GM19351 (cell line): ENCODE measurements around the gene DCTN3.

Source experiments
- ATAC-seq: cut with Tn5 transposase; IDR thresholded peaks from one replicate; pipeline ENCODE4 v1.9.1; 2021; ENCODE audit warnings: mild to moderate bottlenecking, moderate library complexity; ENCODE audit not compliant: unreplicated experiment

The DCTN3 gene

GRCh38 chr9:34575241-34575640, 45.1 kb downstream of the DCTN3 start:
- ATAC-seq: no peak

GRCh38 chr9:34574571-34574970, 45.7 kb downstream of the DCTN3 start:
- ATAC-seq: no peak

GRCh38 chr9:34573599-34574325, 46.5 kb downstream of the DCTN3 start:
- no peak for ATAC-seq

GRCh38 chr9:34572628-34573027, 47.7 kb downstream of the DCTN3 start:
- no peak for ATAC-seq

- ATAC-seq: no peak
Observed at GRCh38 chr9:34572092-34572491, 48.2 kb downstream of the DCTN3 start.

GRCh38 chr9:34571481-34571810, 48.8 kb downstream of the DCTN3 start:
- ATAC-seq: no peak

- ATAC-seq: no peak
Observed at GRCh38 chr9:34570809-34571480, 49.4 kb downstream of the DCTN3 start.

- no peak for ATAC-seq
Observed at GRCh38 chr9:34570376-34570775, 49.9 kb downstream of the DCTN3 start.

- ATAC-seq: no peak
Observed at GRCh38 chr9:34568774-34569173, 51.5 kb downstream of the DCTN3 start.

- ATAC-seq: no peak
Observed at GRCh38 chr9:34568133-34568532, 52.2 kb downstream of the DCTN3 start.

GRCh38 chr9:34566972-34567371, 53.3 kb downstream of the DCTN3 start:
- no peak for ATAC-seq

- no peak for ATAC-seq
Observed at GRCh38 chr9:34566322-34566721, 54.0 kb downstream of the DCTN3 start.

GRCh38 chr9:34565856-34566255, 54.4 kb downstream of the DCTN3 start:
- no peak for ATAC-seq

- ATAC-seq: no peak
Observed at GRCh38 chr9:34564617-34565016, 55.7 kb downstream of the DCTN3 start.
